SK-N-SH (cell line): Measurements from ENCODE around the gene SUPT20H. TPM values are rescaled to one million over a fixed set of nuclear protein-coding genes. Genes with fewer than 3 reads are reported as not detected.

Experiments
- CTCF ChIA-PET: fragments of 300-600, 350-600 bp; formaldehyde crosslinking; extraction: SDS; loops from one replicate; lab custom pipeline; 2021; lab: Yijun Ruan, JAX
- POLR2A ChIA-PET: fragments of 350-600 bp; sonication (Branson Sonifier 250); formaldehyde crosslinking; extraction: SDS; loops from one replicate; lab custom pipeline; 2020; ENCODE audit warnings: antibody characterized with exemption, inconsistent platforms; lab: Yijun Ruan, JAX
- DNase-seq: peaks from one replicate; pipeline ENCODE4 v3.0.0; 2012
- H2AFZ ChIP-seq: fragments of 200-600 bp; sonication (generic); 2 replicates; pipeline ENCODE4 v1.8.1; 2016; ENCODE audit warnings: antibody characterized with exemption, mild to moderate bottlenecking, low read depth
- H3F3A ChIP-seq: fragments of 200-600 bp; sonication (generic); replicated peaks from 2 replicates; pipeline ENCODE3; 2016; ENCODE audit warnings: antibody characterized with exemption, mild to moderate bottlenecking; ENCODE audit not compliant: insufficient read depth
- H3K27ac ChIP-seq, 2 experiments: fragments of 200-500 bp in 1 of 2; fragments of 200-600 bp in 1 of 2; sonication (Bioruptor generic) in 1 of 2; sonication (generic), shearing (Covaris generic) in 1 of 2; 2 replicates each; pipeline versions ENCODE4 v1.5.1 to v1.6.1; 2014 to 2016; ENCODE audit warnings: low read depth in 2 of 2, inconsistent platforms in 1 of 2, low read length in 1 of 2, mild to moderate bottlenecking in 1 of 2, mixed read lengths in 1 of 2
- H3K27me3 ChIP-seq: fragments of 200-600 bp; sonication (generic), shearing (Covaris generic); 2 replicates; pipeline ENCODE4 v1.6.1; 2016; ENCODE audit warnings: mixed run types; ENCODE audit not compliant: insufficient read depth
- H3K36me3 ChIP-seq, 2 experiments: fragments of 200-500 bp in 1 of 2; fragments of 200-600 bp in 1 of 2; sonication (Bioruptor generic) in 1 of 2; sonication (generic) in 1 of 2; replicated peaks in 1 of 2; 2 replicates each; pipeline versions ENCODE3 to v1.5.1; 2014 to 2016; ENCODE audit warnings: low read length in 1 of 2, mild to moderate bottlenecking in 1 of 2; ENCODE audit not compliant: insufficient read depth in 2 of 2, control insufficient read depth in 1 of 2
- H3K4me1 ChIP-seq, 2 experiments: fragments of 200-500 bp in 1 of 2; fragments of 200-600 bp in 1 of 2; sonication (Bioruptor generic) in 1 of 2; sonication (generic), shearing (Covaris generic) in 1 of 2; 2 replicates each; pipeline versions ENCODE4 v1.5.1 to v1.6.1; 2014 to 2016; ENCODE audit warnings: low read depth in 1 of 2, low read length in 1 of 2, mixed run types in 1 of 2; ENCODE audit not compliant: insufficient read depth in 2 of 2, control insufficient read depth in 1 of 2
- H3K4me2 ChIP-seq: fragments of 200-600 bp; sonication (generic), shearing (Covaris generic); 2 replicates; pipeline ENCODE4 v1.6.1; 2017; ENCODE audit warnings: mixed run types
- H3K4me3 ChIP-seq, 2 experiments: fragments of 200-500 bp in 1 of 2; fragments of 200-600 bp in 1 of 2; sonication (Bioruptor generic) in 1 of 2; sonication (generic), shearing (Covaris generic) in 1 of 2; 2 replicates each; pipeline versions ENCODE4 v1.5.1 to v1.8.1; 2014 to 2016; ENCODE audit warnings: low read depth in 2 of 2, inconsistent platforms in 1 of 2, low read length in 1 of 2, mild to moderate bottlenecking in 1 of 2, mixed read lengths in 1 of 2, moderate library complexity in 1 of 2
- H3K79me2 ChIP-seq: fragments of 200-600 bp; sonication (generic); 2 replicates; pipeline ENCODE4 v1.8.1; 2017; ENCODE audit warnings: mild to moderate bottlenecking; ENCODE audit not compliant: insufficient read depth
- H3K9ac ChIP-seq: fragments of 200-600 bp; sonication (generic); 2 replicates; pipeline ENCODE4 v1.6.1; 2017; ENCODE audit warnings: mixed run types
- H3K9me2 ChIP-seq: fragments of 200-600 bp; sonication (generic); 2 replicates; pipeline ENCODE4 v1.6.1; 2017; ENCODE audit warnings: mixed run types
- H3K9me3 ChIP-seq: fragments of 200-600 bp; sonication (generic); 2 replicates; pipeline ENCODE4 v1.6.1; 2017; ENCODE audit warnings: mixed run types, mild to moderate bottlenecking, moderate library complexity
- H4K20me1 ChIP-seq: fragments of 200-600 bp; sonication (generic); 2 replicates; pipeline ENCODE4 v1.6.1; 2017; ENCODE audit warnings: mild to moderate bottlenecking, mixed run types; ENCODE audit not compliant: insufficient read depth
- CHD2 ChIP-seq: fragments of 150-350 bp; IDR thresholded peaks from 2 replicates; pipeline ENCODE4 v1.6.1; 2018; ENCODE audit warnings: low read length; ENCODE audit not compliant: partially characterized antibody
- JUND ChIP-seq: IDR thresholded peaks from 2 replicates; pipeline ENCODE4 v1.4.0; 2012
- MAX ChIP-seq: IDR thresholded peaks from 2 replicates; pipeline ENCODE4 v1.4.0; 2012; ENCODE audit warnings: low read depth
- MEF2A ChIP-seq: IDR thresholded peaks from 2 replicates; pipeline ENCODE4 v1.4.0; 2012; ENCODE audit warnings: low read depth, borderline replicate concordance
- PBX3 ChIP-seq: IDR thresholded peaks from 2 replicates; pipeline ENCODE4; 2012
- POLR2AphosphoS5 ChIP-seq: IDR thresholded peaks from 2 replicates; pipeline ENCODE4 v1.6.1; 2012; ENCODE audit warnings: low read depth, low read length
- RCOR1 ChIP-seq: fragments of 150-350 bp; IDR thresholded peaks from 2 replicates; pipeline ENCODE4 v1.6.1; 2017; ENCODE audit warnings: antibody characterized with exemption, low read length
- SIN3A ChIP-seq: IDR thresholded peaks from 2 replicates; pipeline ENCODE4 v1.6.1; 2012; ENCODE audit warnings: low read depth, mild to moderate bottlenecking, low read length, moderate library complexity, borderline replicate concordance
- TAF1 ChIP-seq: IDR thresholded peaks from 2 replicates; pipeline ENCODE4 v1.6.1; 2012; ENCODE audit warnings: low read depth, mild to moderate bottlenecking, low read length, moderate library complexity, borderline replicate concordance
- YY1 ChIP-seq: IDR thresholded peaks from 2 replicates; pipeline ENCODE4 v1.4.0; 2012; ENCODE audit warnings: low read depth, mild to moderate bottlenecking
- ZBTB33 ChIP-seq: IDR thresholded peaks from 2 replicates; pipeline ENCODE4 v1.4.0; 2012; ENCODE audit warnings: low read depth, borderline replicate concordance
- WGBS: methylation state at CpG from one replicate; pipeline ENCODE4 v1.1.6; 2017; ENCODE audit warnings: low lambda C conversion rate; 5-methylcytosine and 5-hydroxymethylcytosine counted together
- polyA plus RNA-seq, 3 experiments: library from polyadenylated mRNA; depleted of rRNA; stranded (reverse); fragments of >200 nt; gene quantifications; 2 replicates each; pipeline ENCODE4 v1.2.3, GENCODE V29; 2012
- TF ChIP-seq, protein P1 (sequence below): fragments of 200-600 bp; sonication (generic); IDR thresholded peaks from 2 replicates; pipeline ENCODE4 v1.6.1; 2017; ENCODE audit warnings: antibody characterized with exemption, mild to moderate bottlenecking, moderate library complexity
- TF ChIP-seq, protein P2 (sequence below): IDR thresholded peaks from 2 replicates; pipeline ENCODE4 v1.4.0; 2012; ENCODE audit warnings: low read depth, borderline replicate concordance

SUPT20H gene
- polyA plus RNA-seq, 1 of the 3 experiments (the other 2 are of a cell fraction): 39.4 TPM

DNA sequence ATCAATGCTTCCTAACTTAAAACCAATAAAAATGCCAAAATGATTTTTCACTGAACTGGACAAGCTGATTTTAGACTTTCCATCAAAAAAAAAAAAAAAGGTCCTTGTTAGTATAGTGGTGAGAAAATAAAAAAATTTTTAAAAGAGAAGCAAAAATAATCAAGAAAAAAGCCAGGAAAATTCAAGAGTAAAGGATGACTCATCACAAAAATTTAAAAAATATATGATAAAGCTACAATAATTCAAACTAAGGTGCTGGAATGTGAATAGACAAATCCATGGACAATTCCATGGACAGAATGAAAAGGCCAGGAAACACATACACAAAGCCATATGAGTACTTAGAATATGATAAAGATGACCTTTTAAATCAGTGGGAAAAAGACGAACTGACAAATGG is 86.5 kb downstream of the SUPT20H start:
- peaks cover 42 to 91% of the 10 kb centered on the region in 2 experiments for H3K36me3 ChIP-seq

GRCh38 chr13:36966404-36966803 is 93.1 kb downstream of the SUPT20H start:
- Histone ChIP-seq H3K4me1 (peaks cover 0 to 15% of the 10 kb centered on the region in 2 experiments; a peak in 1 of 4 replicates), H3F3A (peaks cover 19% of the 10 kb centered on the region), H3K79me2 (no peaks in the 10 kb centered on the region; the same call in 1 of the 2 replicates), H3K9ac (peak overlapping the region; percentile 53; the same call in 1 of the 2 replicates), H3K36me3 (peaks cover 62 to 77% of the 10 kb centered on the region in 2 experiments), H3K9me3 (no peaks in the 10 kb centered on the region), H3K4me3 (no peak overlapping the region), H2AFZ (no peak overlapping the region), H3K27me3 (no peaks in the 10 kb centered on the region), H3K9me2 (no peaks in the 10 kb centered on the region)
- POLR2A ChIA-PET: no interaction called here
- 86% methylated on average over 4 of the region's 4 CpGs for WGBS
- no peak for DNase-seq
- TF ChIP-seq RCOR1 (no peak), MEF2A (no peak), JUND (no peak), ZBTB33 (no peak), CHD2 (no peak), YY1 (no peak), PBX3 (no peak), MAX (no peak)
- TF ChIP-seq, protein P1, sequence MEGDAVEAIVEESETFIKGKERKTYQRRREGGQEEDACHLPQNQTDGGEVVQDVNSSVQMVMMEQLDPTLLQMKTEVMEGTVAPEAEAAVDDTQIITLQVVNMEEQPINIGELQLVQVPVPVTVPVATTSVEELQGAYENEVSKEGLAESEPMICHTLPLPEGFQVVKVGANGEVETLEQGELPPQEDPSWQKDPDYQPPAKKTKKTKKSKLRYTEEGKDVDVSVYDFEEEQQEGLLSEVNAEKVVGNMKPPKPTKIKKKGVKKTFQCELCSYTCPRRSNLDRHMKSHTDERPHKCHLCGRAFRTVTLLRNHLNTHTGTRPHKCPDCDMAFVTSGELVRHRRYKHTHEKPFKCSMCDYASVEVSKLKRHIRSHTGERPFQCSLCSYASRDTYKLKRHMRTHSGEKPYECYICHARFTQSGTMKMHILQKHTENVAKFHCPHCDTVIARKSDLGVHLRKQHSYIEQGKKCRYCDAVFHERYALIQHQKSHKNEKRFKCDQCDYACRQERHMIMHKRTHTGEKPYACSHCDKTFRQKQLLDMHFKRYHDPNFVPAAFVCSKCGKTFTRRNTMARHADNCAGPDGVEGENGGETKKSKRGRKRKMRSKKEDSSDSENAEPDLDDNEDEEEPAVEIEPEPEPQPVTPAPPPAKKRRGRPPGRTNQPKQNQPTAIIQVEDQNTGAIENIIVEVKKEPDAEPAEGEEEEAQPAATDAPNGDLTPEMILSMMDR: no peak
- TF ChIP-seq, all 33 proteins: peak for 0
- CTCF ChIA-PET: interaction anchor here (1.0 kb wide), 1 partner anchor 108 kb away, joined by 3 read pairs; no protein-coding TSS in a partner anchor
- Histone ChIP-seq H4K20me1 (no peaks in the 10 kb centered on the region), H3K27ac (peak overlapping the region in 1 of 2 experiments; percentile 79; a peak in 2 of 4 replicates), H3K4me2 (no peak overlapping the region; the same call in 1 of the 2 replicates)

More for the DNA sequence above, 86.5 kb downstream of the SUPT20H start:
- Histone ChIP-seq H3K79me2 (no peaks in the 10 kb centered on the region; the same call in 1 of the 2 replicates), H3K9me2 (no peaks in the 10 kb centered on the region), H3K27ac (no peak overlapping the region), H3K27me3 (no peaks in the 10 kb centered on the region), H3F3A (peaks cover 4% of the 10 kb centered on the region), H3K9ac (no peak overlapping the region), H2AFZ (no peak overlapping the region), H3K4me1 (no peaks in the 10 kb centered on the region), H3K4me2 (no peak overlapping the region), H3K9me3 (no peaks in the 10 kb centered on the region; the same call in 1 of the 2 replicates), H4K20me1 (no peaks in the 10 kb centered on the region), H3K4me3 (no peak overlapping the region)
- no peak for DNase-seq
- ChIA-PET POLR2A (no interaction called here), CTCF (interaction anchor here (2.6 to 3.0 kb wide), 2 partner anchors 8 to 115 kb away, joined by 10 read pairs; no protein-coding TSS in a partner anchor)
- WGBS: 94% methylated on average over 1 of the region's 1 CpG
- TF ChIP-seq POLR2AphosphoS5 (no peak), TAF1 (no peak), SIN3A (no peak)
- TF ChIP-seq, protein P2, sequence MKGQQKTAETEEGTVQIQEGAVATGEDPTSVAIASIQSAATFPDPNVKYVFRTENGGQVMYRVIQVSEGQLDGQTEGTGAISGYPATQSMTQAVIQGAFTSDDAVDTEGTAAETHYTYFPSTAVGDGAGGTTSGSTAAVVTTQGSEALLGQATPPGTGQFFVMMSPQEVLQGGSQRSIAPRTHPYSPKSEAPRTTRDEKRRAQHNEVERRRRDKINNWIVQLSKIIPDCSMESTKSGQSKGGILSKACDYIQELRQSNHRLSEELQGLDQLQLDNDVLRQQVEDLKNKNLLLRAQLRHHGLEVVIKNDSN: no peak
